ENCODE results near the gene BSPH1. TPM values are rescaled to one million over a fixed set of nuclear protein-coding genes. Genes with fewer than 3 reads are reported as not detected.
"Not testable (repeated sequence)": the region's sequence is repeated elsewhere in the genome, so short reads cannot be mapped to it uniquely, and the experiment has no call there.

BSPH1 gene
- polyA plus RNA-seq, 10 donors = not detected

GRCh38 chr19:47920107-47920506 lies 71.9 kb downstream of the BSPH1 start:
- not testable (repeated sequence) for DNase-seq

Other genes starting within 250 kb of the BSPH1 start
- gene NOP53, start 246.6 kb downstream of the BSPH1 start, polyA plus RNA-seq (ENCODE audit: insufficient read length in 10 of 10) = 100 to 1,000 TPM; 398 to 594 (median 527) TPM
- 100 to 1,000 TPM; 634 to 857 (median 820) TPM for gene SELENOW, start 213.5 kb downstream of the BSPH1 start, polyA plus RNA-seq (ENCODE audit: insufficient read length in 10 of 10)
- not detected for gene TPRX1, start 187.6 kb downstream of the BSPH1 start, polyA plus RNA-seq (ENCODE audit: insufficient read length in 10 of 10)
- under 1 TPM in 1 of 10 donors, not detected in 9; 0.14 TPM for gene CRX, start 170.2 kb downstream of the BSPH1 start, polyA plus RNA-seq (ENCODE audit: insufficient read length in 10 of 10)
- gene TPRX2, start 132.9 kb downstream of the BSPH1 start, polyA plus RNA-seq (ENCODE audit: insufficient read length in 10 of 10) = not detected
- gene SULT2A1, start 105.9 kb downstream of the BSPH1 start, polyA plus RNA-seq (ENCODE audit: insufficient read length in 10 of 10) = under 1 TPM in 1 of 10 donors, not detected in 9; 0.12 TPM
- not detected for gene ELSPBP1, start 2.5 kb upstream of the BSPH1 start, polyA plus RNA-seq (ENCODE audit: insufficient read length in 10 of 10)
- not detected for gene CABP5, start 51.9 kb upstream of the BSPH1 start, polyA plus RNA-seq (ENCODE audit: insufficient read length in 10 of 10)
- gene PLA2G4C, start 118.6 kb upstream of the BSPH1 start, polyA plus RNA-seq (ENCODE audit: insufficient read length in 10 of 10) = 10 to 100 TPM; 14.4 to 71.0 (median 42.1) TPM
- 10 to 100 TPM; 19.7 to 38.1 (median 24.5) TPM for gene LIG1, start 178.2 kb upstream of the BSPH1 start, polyA plus RNA-seq (ENCODE audit: insufficient read length in 10 of 10)
- gene ZSWIM9, start 178.5 kb upstream of the BSPH1 start, polyA plus RNA-seq (ENCODE audit: insufficient read length in 10 of 10) = 1 to 10 TPM; 3.8 to 8.1 (median 5.2) TPM